GM23338 (cell line): ENCODE data around the gene DOCK11. TPM values are rescaled to one million over a fixed set of nuclear protein-coding genes. Genes with fewer than 3 reads are reported as not detected.

Experiments used
- ATAC-seq: fragments of 200-7000 bp; cut with Tn5 transposase; 3 replicates; pipeline ENCODE4 v1.9.1; 2020
- DNase-seq: peaks from one replicate; pipeline ENCODE4 v3.0.0-alpha.2; 2015; ENCODE audit warnings: low spot score
- H2AFZ ChIP-seq: fragments of 200-600 bp; sonication (generic); 2 replicates; pipeline ENCODE4 v1.8.0; 2016; ENCODE audit warnings: antibody characterized with exemption, mild to moderate bottlenecking, moderate library complexity
- H3F3A ChIP-seq: fragments of 200-600 bp; sonication (generic); replicated peaks from 2 replicates; pipeline ENCODE4 v1.8.0; 2017; ENCODE audit warnings: antibody characterized with exemption, mixed run types, low read depth
- H3K27ac ChIP-seq: fragments of 200-600 bp; sonication (generic); 2 replicates; pipeline ENCODE4 v1.6.1; 2016; ENCODE audit warnings: low read depth
- H3K27me3 ChIP-seq: fragments of 200-600 bp; sonication (generic); 2 replicates; pipeline ENCODE4 v1.8.0; 2016; ENCODE audit warnings: mild to moderate bottlenecking, mixed run types, moderate library complexity; ENCODE audit not compliant: insufficient read depth
- H3K36me3 ChIP-seq: fragments of 200-600 bp; sonication (generic); 2 replicates; pipeline ENCODE4 v1.8.0; 2016; ENCODE audit warnings: mild to moderate bottlenecking; ENCODE audit not compliant: insufficient read depth
- H3K4me1 ChIP-seq: fragments of 200-600 bp; sonication (generic); 2 replicates; pipeline ENCODE4 v1.8.0; 2016; ENCODE audit warnings: mild to moderate bottlenecking, moderate library complexity; ENCODE audit not compliant: insufficient read depth
- H3K4me2 ChIP-seq: fragments of 200-600 bp; sonication (generic); 2 replicates; pipeline ENCODE4 v1.7.1; 2017; ENCODE audit warnings: mixed run types
- H3K4me3 ChIP-seq: fragments of 200-600 bp; sonication (generic); 2 replicates; pipeline ENCODE4 v1.6.1; 2016; ENCODE audit warnings: mixed run types
- H3K79me2 ChIP-seq: fragments of 200-600 bp; sonication (generic); replicated peaks from 2 replicates; pipeline ENCODE4 v1.8.0; 2017; ENCODE audit warnings: mild to moderate bottlenecking; ENCODE audit not compliant: insufficient read depth
- H3K9me2 ChIP-seq: fragments of 200-600 bp; sonication (generic); 2 replicates; pipeline ENCODE4 v1.8.0; 2017; ENCODE audit not compliant: insufficient read depth
- H4K20me1 ChIP-seq: fragments of 200-600 bp; sonication (generic); replicated peaks from 2 replicates; pipeline ENCODE4 v1.8.0; 2017; ENCODE audit warnings: mild to moderate bottlenecking; ENCODE audit not compliant: insufficient read depth
- H3K27ac Mint-ChIP-seq: 2 replicates; pipeline ENCODE4 v1.8.0; 2020; ENCODE audit warnings: inconsistent platforms, mild to moderate bottlenecking, moderate library complexity, mixed read lengths
- H3K27me3 Mint-ChIP-seq: 3 replicates; pipeline ENCODE4 v1.8.0; 2022; ENCODE audit warnings: low read depth, mild to moderate bottlenecking, moderate library complexity, mixed read lengths, inconsistent platforms; ENCODE audit not compliant: insufficient read depth, poor library complexity
- H3K36me3 Mint-ChIP-seq: 3 replicates; pipeline ENCODE4 v1.8.0; 2021; ENCODE audit warnings: low read depth, mild to moderate bottlenecking, inconsistent platforms, moderate library complexity, mixed read lengths
- H3K4me1 Mint-ChIP-seq: 3 replicates; pipeline ENCODE4 v1.8.0; 2020; ENCODE audit warnings: mild to moderate bottlenecking, inconsistent platforms, mixed read lengths
- H3K4me3 Mint-ChIP-seq: 3 replicates; pipeline ENCODE4 v1.8.0; 2021; ENCODE audit warnings: moderate library complexity, mild to moderate bottlenecking, inconsistent platforms, mixed read lengths
- H3K9me3 Mint-ChIP-seq: 3 replicates; pipeline ENCODE4 v1.8.0; 2020; ENCODE audit warnings: moderate library complexity, mild to moderate bottlenecking, inconsistent platforms, mixed read lengths
- CREB1 ChIP-seq: fragments of 250-450 bp; sonication (Bioruptor Pico); IDR thresholded peaks from 2 replicates; pipeline ENCODE4 v1.5.0; 2020; ENCODE audit warnings: low read depth, mild to moderate bottlenecking, moderate library complexity
- EZH2 ChIP-seq: fragments of 200-600 bp; sonication (generic); IDR thresholded peaks from one replicate; pipeline ENCODE4 v1.8.0; 2017; ENCODE audit warnings: antibody characterized with exemption, mild to moderate bottlenecking, low read depth; ENCODE audit not compliant: unreplicated experiment
- EZH2phosphoT487 ChIP-seq: fragments of 200-600 bp; sonication (generic); IDR thresholded peaks from one replicate; pipeline ENCODE4 v1.8.1; 2018; ENCODE audit warnings: antibody characterized with exemption; ENCODE audit not compliant: unreplicated experiment
- JUNB ChIP-seq: IDR thresholded peaks from one replicate; pipeline ENCODE4 v1.6.1; 2016; ENCODE audit warnings: antibody characterized with exemption; ENCODE audit not compliant: unreplicated experiment
- NANOG ChIP-seq: IDR thresholded peaks from 2 replicates; pipeline ENCODE4 v1.6.1; 2016; ENCODE audit warnings: antibody characterized with exemption, borderline replicate concordance
- POLR2AphosphoS5 ChIP-seq: IDR thresholded peaks from 2 replicates; pipeline ENCODE4 v1.6.1; 2016; ENCODE audit warnings: antibody characterized with exemption, low read depth
- STAT1 ChIP-seq: IDR thresholded peaks from one replicate; pipeline ENCODE4 v1.6.1; 2016; ENCODE audit warnings: antibody characterized with exemption; ENCODE audit not compliant: unreplicated experiment
- ZNF114 ChIP-seq: fragments of 250-450 bp; sonication (Bioruptor Pico); IDR thresholded peaks from 2 replicates; pipeline ENCODE4 v1.5.0; 2020; ENCODE audit warnings: mild to moderate bottlenecking, moderate library complexity
- ZNF331 ChIP-seq: fragments of 250-450 bp; sonication (Bioruptor Pico); IDR thresholded peaks from 2 replicates; pipeline ENCODE4 v1.5.0; 2020; ENCODE audit warnings: low read depth, mild to moderate bottlenecking, moderate library complexity
- polyA plus RNA-seq: library from polyadenylated mRNA; unstranded; fragments of >200 nt; fragmentation: Nextera tagmentation; extraction: Ambion mirVana; gene quantifications from 2 replicates; pipeline ENCODE4 v1.2.1, GENCODE V29; 2016
- total RNA-seq: library from RNA; depleted of rRNA; stranded (reverse); fragments of >200 nt; shearing (Covaris generic); gene quantifications from 2 replicates; pipeline ENCODE4 v1.2.3, GENCODE V29; 2014
- TF ChIP-seq, protein P1 (sequence below): fragments of 250-450 bp; sonication (Bioruptor Pico); IDR thresholded peaks from 2 replicates; pipeline ENCODE4 v1.5.0; 2020; ENCODE audit warnings: mild to moderate bottlenecking, moderate library complexity
- TF ChIP-seq, protein P2 (sequence below): IDR thresholded peaks from 2 replicates; pipeline ENCODE4 v1.6.1; 2016; ENCODE audit warnings: antibody characterized with exemption
- TF ChIP-seq, protein P3 (sequence below), 2 experiments: fragments of 200-600 bp in 1 of 2; sonication (generic) in 1 of 2; conservative IDR thresholded peaks; 2 replicates each; pipeline versions ENCODE4 v1.5.1 to v1.6.1; 2016 to 2017; ENCODE audit warnings: antibody characterized with exemption in 2 of 2, low read depth in 2 of 2, mild to moderate bottlenecking in 2 of 2, moderate library complexity in 1 of 2
- TF ChIP-seq, protein P4 (sequence below): IDR thresholded peaks from one replicate; pipeline ENCODE4 v1.6.1; 2018; ENCODE audit warnings: antibody characterized with exemption; ENCODE audit not compliant: unreplicated experiment

The DOCK11 gene
- total and polyA plus RNA-seq, 2 experiments from 2014 or later, result 6.0 to 12.3 TPM

DNA sequence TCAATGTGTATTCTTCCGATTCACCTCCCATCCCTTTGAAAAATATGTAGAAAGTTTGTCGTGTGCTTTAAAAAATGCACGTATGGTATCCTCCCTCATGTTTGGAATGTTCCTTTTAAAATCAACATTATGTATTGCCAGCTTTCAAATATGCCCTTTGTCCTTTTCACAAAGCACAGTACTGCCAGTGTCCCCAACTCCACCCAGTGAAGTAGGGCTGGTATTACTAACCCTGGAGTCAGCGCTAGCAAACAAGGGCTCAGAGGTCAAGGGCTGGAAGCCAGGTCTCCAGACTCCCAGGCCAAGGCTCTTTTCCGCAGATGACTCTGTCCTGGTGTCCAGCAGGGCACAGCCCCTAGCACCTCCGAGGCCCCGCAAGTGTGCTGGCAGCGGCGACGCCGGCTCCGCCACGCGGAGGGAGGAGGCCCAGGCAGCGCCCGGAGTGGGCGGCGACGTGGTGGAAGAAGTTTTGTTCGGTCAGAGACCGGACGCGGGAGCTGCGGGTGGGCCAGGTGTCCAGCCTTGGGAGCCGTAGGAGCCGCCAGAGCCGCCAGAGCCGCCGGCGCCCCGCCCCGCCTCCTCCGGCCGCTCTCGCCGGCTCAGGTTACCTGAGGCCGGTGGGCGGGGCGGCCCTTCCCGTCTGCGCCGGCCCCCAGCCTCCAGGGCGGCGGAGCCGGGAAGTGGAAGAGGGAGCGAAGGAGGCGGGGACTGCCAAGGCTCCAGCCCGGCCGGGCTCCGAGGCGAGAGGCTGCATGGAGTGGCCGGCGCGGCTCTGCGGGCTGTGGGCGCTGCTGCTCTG is 231.5 kb downstream of the DOCK11 start, which contains the start of gene IL13RA1:
IL13RA1 (plus strand) TSS at position 720 of the 799 bp plus-strand sequence; CDS start at position 753, 33 bp downstream.
- Mint-ChIP-seq H3K4me1 (peaks cover 47% of the 10 kb centered on the region), H3K27me3 (peaks cover 25% of the 10 kb centered on the region), H3K27ac (no peak within 1 kb of the TSS), H3K9me3 (peaks cover 3% of the 10 kb centered on the region; the same call in 2 of the 3 replicates), H3K36me3 (peaks cover 4% of the 10 kb centered on the region), H3K4me3 (peak within 1 kb of the TSS; percentile 68)
- Histone ChIP-seq H3K4me1 (peaks cover 14% of the 10 kb centered on the region; the same call in 1 of the 2 replicates), H3K27ac (no peak within 1 kb of the TSS), H3K79me2 (no peaks in the 10 kb centered on the region), H3K4me2 (peak within 1 kb of the TSS; percentile 76), H3K9me2 (no peaks in the 10 kb centered on the region), H4K20me1 (no peaks in the 10 kb centered on the region), H3K36me3 (no peaks in the 10 kb centered on the region), H3K27me3 (peaks cover 20% of the 10 kb centered on the region), H3F3A (no peaks in the 10 kb centered on the region), H2AFZ (peak within 1 kb of the TSS; percentile 80; the same call in 1 of the 2 replicates), H3K4me3 (peak within 1 kb of the TSS; percentile 60)
- ATAC-seq (peak; percentile 93), DNase-seq (peak; percentile 89)
- TF ChIP-seq JUNB (no peak), EZH2 (no peak), ZNF114 (no peak), NANOG (no peak), ZNF331 (CRISPR knock-in tag) (no peak), STAT1 (no peak), EZH2phosphoT487 (no peak), POLR2AphosphoS5 (peak; percentile 35; the same call in 1 of the 2 replicates), CREB1 (CRISPR knock-in tag) (0 out of 2 replicates have a peak, but pooled peaks have one; percentile 20)
- TF ChIP-seq, protein P1, sequence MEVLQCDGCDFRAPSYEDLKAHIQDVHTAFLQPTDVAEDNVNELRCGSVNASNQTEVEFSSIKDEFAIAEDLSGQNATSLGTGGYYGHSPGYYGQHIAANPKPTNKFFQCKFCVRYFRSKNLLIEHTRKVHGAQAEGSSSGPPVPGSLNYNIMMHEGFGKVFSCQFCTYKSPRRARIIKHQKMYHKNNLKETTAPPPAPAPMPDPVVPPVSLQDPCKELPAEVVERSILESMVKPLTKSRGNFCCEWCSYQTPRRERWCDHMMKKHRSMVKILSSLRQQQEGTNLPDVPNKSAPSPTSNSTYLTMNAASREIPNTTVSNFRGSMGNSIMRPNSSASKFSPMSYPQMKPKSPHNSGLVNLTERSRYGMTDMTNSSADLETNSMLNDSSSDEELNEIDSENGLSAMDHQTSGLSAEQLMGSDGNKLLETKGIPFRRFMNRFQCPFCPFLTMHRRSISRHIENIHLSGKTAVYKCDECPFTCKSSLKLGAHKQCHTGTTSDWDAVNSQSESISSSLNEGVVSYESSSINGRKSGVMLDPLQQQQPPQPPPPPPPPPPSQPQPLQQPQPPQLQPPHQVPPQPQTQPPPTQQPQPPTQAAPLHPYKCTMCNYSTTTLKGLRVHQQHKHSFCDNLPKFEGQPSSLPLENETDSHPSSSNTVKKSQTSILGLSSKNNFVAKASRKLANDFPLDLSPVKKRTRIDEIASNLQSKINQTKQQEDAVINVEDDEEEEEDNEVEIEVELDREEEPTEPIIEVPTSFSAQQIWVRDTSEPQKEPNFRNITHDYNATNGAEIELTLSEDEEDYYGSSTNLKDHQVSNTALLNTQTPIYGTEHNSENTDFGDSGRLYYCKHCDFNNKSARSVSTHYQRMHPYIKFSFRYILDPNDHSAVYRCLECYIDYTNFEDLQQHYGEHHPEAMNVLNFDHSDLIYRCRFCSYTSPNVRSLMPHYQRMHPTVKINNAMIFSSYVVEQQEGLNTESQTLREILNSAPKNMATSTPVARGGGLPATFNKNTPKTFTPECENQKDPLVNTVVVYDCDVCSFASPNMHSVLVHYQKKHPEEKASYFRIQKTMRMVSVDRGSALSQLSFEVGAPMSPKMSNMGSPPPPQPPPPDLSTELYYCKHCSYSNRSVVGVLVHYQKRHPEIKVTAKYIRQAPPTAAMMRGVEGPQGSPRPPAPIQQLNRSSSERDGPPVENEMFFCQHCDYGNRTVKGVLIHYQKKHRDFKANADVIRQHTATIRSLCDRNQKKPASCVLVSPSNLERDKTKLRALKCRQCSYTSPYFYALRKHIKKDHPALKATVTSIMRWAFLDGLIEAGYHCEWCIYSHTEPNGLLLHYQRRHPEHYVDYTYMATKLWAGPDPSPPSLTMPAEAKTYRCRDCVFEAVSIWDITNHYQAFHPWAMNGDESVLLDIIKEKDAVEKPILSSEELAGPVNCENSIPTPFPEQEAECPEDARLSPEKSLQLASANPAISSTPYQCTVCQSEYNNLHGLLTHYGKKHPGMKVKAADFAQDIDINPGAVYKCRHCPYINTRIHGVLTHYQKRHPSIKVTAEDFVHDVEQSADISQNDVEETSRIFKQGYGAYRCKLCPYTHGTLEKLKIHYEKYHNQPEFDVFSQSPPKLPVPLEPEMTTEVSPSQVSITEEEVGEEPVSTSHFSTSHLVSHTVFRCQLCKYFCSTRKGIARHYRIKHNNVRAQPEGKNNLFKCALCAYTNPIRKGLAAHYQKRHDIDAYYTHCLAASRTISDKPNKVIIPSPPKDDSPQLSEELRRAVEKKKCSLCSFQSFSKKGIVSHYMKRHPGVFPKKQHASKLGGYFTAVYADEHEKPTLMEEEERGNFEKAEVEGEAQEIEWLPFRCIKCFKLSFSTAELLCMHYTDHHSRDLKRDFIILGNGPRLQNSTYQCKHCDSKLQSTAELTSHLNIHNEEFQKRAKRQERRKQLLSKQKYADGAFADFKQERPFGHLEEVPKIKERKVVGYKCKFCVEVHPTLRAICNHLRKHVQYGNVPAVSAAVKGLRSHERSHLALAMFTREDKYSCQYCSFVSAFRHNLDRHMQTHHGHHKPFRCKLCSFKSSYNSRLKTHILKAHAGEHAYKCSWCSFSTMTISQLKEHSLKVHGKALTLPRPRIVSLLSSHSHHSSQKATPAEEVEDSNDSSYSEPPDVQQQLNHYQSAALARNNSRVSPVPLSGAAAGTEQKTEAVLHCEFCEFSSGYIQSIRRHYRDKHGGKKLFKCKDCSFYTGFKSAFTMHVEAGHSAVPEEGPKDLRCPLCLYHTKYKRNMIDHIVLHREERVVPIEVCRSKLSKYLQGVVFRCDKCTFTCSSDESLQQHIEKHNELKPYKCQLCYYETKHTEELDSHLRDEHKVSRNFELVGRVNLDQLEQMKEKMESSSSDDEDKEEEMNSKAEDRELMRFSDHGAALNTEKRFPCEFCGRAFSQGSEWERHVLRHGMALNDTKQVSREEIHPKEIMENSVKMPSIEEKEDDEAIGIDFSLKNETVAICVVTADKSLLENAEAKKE, result no peak
- TF ChIP-seq, protein P2, sequence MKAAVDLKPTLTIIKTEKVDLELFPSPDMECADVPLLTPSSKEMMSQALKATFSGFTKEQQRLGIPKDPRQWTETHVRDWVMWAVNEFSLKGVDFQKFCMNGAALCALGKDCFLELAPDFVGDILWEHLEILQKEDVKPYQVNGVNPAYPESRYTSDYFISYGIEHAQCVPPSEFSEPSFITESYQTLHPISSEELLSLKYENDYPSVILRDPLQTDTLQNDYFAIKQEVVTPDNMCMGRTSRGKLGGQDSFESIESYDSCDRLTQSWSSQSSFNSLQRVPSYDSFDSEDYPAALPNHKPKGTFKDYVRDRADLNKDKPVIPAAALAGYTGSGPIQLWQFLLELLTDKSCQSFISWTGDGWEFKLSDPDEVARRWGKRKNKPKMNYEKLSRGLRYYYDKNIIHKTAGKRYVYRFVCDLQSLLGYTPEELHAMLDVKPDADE, result no peak
- TF ChIP-seq, protein P3, sequence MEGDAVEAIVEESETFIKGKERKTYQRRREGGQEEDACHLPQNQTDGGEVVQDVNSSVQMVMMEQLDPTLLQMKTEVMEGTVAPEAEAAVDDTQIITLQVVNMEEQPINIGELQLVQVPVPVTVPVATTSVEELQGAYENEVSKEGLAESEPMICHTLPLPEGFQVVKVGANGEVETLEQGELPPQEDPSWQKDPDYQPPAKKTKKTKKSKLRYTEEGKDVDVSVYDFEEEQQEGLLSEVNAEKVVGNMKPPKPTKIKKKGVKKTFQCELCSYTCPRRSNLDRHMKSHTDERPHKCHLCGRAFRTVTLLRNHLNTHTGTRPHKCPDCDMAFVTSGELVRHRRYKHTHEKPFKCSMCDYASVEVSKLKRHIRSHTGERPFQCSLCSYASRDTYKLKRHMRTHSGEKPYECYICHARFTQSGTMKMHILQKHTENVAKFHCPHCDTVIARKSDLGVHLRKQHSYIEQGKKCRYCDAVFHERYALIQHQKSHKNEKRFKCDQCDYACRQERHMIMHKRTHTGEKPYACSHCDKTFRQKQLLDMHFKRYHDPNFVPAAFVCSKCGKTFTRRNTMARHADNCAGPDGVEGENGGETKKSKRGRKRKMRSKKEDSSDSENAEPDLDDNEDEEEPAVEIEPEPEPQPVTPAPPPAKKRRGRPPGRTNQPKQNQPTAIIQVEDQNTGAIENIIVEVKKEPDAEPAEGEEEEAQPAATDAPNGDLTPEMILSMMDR (conservative IDR thresholded peaks at IDR 0.05; ENCODE audit: low read depth in 2 of 2), result no peak
- TF ChIP-seq, protein P4, sequence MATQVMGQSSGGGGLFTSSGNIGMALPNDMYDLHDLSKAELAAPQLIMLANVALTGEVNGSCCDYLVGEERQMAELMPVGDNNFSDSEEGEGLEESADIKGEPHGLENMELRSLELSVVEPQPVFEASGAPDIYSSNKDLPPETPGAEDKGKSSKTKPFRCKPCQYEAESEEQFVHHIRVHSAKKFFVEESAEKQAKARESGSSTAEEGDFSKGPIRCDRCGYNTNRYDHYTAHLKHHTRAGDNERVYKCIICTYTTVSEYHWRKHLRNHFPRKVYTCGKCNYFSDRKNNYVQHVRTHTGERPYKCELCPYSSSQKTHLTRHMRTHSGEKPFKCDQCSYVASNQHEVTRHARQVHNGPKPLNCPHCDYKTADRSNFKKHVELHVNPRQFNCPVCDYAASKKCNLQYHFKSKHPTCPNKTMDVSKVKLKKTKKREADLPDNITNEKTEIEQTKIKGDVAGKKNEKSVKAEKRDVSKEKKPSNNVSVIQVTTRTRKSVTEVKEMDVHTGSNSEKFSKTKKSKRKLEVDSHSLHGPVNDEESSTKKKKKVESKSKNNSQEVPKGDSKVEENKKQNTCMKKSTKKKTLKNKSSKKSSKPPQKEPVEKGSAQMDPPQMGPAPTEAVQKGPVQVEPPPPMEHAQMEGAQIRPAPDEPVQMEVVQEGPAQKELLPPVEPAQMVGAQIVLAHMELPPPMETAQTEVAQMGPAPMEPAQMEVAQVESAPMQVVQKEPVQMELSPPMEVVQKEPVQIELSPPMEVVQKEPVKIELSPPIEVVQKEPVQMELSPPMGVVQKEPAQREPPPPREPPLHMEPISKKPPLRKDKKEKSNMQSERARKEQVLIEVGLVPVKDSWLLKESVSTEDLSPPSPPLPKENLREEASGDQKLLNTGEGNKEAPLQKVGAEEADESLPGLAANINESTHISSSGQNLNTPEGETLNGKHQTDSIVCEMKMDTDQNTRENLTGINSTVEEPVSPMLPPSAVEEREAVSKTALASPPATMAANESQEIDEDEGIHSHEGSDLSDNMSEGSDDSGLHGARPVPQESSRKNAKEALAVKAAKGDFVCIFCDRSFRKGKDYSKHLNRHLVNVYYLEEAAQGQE, result no peak
